GM21825 (cell line): ENCODE measurements around the gene CADM2.
"Not testable (repeated sequence)": the region's sequence is repeated elsewhere in the genome, so short reads cannot be mapped to it uniquely, and the experiment has no call there.

Experiments used
- ATAC-seq: cut with Tn5 transposase; IDR thresholded peaks from one replicate; pipeline ENCODE4 v1.9.1; 2021; ENCODE audit warnings: mild to moderate bottlenecking, moderate library complexity; ENCODE audit not compliant: unreplicated experiment

Gene CADM2

DNA sequence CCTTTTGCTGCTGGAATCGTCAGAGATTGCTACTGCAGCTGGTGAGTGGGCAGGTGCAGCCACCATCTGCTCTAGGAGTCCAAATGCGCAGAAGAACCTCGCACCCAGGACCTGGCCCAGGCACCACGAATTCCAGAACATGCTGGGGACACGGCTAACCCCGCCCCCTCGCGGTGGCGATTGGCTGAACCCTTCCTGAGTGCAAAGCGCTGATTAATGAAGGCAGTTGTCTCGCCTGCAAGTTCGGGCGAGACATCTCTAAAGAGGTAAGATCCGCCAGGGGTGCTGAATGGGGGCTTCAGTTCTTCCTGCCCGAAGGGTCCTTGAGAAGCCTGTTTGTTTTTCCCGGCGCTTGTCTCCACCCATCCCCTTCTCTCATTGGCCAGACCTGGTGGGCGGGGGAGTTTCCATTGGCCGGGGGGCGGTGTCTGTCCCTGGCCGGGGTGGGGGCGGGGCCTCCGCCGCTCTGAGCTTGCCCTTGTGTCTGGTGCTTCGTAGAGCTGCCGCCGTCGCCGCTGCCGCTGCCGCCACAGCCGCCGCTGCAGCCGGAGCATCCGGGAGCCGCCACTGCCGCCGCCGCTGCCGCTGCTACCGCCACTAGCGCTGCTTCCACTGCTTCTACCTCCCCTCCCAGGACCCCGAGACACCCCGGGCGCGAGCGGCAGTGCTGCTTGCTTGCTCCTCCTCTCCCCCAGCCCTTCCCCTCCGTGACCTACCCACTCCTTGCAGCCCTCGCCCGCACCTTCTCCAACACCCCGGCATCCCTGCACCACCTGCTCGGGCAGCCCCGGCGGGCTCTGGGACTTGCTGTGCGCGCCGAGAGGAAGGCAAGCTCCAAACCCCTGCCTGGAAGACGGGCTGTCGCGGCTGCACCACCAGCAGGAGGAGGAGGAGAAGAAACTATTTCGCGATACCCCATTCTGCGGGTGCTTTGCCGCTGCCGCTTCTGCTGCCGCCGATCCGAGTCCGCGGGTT lies at the start of gene CADM2:
CADM2 (plus strand) TSS at position 495 of the 975 bp plus-strand sequence.
- peak; percentile 97 for ATAC-seq

DNA sequence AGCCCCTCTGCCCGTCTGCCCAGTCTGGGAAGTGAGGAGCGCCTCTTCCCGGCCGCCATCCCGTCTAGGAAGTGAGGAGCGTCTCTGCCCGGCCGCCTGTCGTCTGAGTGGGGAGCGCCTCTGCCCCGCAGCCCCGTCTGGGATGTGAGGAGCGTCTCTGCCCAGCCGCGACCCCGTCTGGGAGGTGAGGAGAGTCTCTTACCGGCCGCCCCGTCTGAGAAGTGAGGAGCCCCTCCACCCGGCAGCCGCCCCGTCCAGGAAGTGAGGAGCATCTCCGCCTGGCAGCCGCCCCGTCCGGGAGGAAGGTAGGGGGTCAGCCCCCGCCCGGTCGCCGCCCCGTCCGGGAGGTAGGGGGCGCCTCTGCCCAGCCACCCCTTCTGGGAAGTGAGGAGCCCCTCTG lies 40.2 kb upstream of the CADM2 start:
- ATAC-seq: not testable (repeated sequence)

DNA sequence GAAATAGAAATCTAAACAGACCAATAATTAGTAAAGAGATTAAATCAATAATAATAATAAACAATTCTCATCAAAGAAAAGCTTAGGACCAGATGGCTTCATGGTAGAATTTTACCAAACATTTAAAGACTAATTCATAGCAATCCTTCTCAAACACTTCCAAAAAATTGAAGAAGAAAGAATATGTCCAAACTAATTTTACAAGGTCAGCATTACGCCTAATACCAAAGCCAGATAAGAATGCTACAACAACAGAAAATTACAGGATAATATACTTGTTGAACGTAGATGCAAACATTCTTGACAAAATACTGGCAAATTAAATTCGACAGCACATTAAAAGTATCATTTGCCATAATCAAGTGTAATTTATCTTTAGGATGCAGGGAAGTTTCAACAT lies 36.1 kb upstream of the CADM2 start:
- no peak for ATAC-seq

DNA sequence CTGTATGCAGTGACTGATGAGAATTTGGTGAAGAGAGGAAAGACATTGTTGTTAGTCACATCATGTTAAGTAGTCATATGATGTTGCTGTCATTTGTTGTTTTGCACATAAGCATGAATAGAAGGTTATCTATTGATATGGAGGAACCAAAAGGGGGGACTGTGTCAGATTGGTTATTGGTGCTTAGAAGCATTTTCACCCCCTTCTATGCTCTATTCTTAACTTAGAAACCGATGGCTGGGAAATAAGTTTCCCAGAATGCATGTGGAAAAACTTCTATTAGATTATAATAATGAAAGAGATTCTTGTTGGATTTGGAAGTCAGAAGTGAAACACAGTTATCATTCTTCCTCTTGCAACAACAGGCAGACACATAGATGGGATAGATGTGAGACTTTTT lies 33.2 kb upstream of the CADM2 start:
- no peak for ATAC-seq

DNA sequence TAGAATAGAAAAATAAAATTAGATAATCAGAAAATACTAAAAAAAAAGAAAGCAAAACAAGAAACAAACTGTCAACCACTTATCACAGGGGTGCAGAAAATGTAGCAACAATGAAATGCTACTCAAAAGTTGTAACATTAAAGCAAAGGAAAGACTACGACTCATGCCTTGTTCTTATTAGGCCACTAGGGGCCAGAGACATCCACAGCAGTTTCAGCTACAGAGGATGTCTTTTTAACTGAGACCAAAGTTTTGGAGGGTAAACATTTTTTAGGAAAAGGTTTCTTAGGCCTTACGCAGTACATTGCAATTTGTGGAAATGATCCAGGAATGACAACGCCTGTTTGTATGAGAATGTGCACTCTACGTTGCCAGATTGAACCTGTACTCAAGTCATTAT lies 15.4 kb upstream of the CADM2 start:
- no peak for ATAC-seq

DNA sequence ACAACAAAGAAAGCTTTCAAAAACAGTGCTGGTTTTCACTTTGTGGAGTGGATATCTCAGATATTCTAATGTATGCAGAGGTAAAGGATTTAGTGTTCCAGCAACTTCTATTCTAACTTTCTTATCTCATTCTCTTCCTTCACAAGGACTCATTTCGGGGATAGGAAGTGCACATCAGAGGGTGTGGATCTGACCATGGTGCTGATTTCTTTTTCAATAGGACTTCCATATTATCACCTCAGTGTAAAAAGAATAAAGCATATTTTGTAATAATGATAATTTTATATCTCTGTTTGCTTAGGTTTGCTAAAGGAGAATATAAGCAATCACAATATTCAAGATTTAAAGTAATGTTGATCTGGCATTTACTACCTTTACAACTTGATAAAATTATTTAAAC lies 12.5 kb upstream of the CADM2 start:
- no peak for ATAC-seq

DNA sequence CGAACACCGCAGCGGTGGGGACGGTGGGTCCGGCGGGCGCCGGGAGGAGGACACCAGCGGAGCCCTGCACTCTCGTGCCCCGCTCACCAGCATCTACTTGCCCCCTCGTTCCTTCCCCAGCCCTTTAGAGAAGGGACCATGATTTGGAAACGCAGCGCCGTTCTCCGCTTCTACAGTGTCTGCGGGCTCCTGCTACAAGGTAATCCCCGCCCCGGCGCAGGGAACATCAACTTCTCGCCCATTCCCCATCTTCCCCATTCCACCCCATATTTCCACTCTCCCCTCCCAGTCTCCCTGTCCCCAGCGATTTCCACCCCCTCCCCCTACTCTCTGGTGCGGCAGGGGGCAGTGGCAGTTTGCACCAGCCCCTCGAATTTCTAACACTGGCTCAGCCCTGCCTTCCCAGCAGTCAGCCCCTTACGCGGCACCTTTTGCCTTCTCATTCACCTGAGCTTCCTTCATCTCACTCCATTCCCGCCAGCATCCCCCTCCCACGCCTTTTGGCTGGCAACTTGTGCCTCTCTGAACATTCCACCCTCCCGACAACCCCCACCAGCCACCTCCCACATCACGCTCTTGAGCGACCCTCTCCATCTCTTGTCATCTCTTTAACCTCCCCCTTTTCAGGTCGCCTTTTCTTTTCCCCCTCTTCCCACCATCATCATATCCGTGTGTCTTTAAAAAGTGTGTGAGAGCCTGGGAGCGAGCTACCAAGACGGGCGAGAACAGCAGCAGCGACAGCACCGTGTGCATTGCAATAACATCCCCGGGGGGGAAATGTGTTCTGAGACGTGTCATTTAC lies 882 bp downstream of the CADM2 start:
- no peak for ATAC-seq

DNA sequence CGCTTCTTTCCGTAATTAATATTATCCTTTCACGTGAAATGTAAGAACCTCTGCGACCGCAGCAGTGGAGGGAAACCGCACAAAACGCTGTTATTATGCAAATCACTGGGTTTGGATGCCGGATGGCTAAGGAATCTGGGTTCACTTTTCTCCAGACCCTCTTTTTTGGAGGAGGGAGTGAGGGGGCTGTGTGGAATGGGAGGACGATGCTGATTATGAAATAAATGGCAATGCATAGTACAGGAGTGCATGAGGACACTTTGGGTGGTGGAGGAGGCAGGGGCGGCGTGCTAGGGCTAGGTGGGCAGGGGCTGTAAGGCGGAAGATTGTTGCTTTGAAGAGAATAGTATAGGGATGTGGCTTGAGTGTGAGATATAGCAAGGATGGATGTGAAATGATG lies 1.8 kb downstream of the CADM2 start:
- ATAC-seq: no peak

DNA sequence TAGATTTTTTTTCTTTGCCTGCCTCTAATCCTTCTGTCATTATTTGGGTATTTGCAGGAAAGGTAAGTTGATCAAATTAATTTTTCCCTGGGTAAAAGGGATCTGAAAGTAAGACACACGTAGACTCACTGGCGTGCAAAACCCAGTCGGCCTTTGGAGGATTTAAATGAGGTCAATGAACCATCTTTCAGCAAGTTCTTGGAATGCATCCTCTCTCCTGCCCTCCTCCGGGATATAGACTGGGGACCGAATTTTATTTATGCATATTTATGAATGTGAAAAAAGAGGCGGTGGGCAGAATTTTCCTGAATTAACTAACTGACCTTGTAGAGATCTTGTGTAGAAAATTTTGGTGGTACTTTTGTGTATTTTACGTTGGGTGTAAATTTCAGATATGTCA lies 2.2 kb downstream of the CADM2 start:
- no peak for ATAC-seq

DNA sequence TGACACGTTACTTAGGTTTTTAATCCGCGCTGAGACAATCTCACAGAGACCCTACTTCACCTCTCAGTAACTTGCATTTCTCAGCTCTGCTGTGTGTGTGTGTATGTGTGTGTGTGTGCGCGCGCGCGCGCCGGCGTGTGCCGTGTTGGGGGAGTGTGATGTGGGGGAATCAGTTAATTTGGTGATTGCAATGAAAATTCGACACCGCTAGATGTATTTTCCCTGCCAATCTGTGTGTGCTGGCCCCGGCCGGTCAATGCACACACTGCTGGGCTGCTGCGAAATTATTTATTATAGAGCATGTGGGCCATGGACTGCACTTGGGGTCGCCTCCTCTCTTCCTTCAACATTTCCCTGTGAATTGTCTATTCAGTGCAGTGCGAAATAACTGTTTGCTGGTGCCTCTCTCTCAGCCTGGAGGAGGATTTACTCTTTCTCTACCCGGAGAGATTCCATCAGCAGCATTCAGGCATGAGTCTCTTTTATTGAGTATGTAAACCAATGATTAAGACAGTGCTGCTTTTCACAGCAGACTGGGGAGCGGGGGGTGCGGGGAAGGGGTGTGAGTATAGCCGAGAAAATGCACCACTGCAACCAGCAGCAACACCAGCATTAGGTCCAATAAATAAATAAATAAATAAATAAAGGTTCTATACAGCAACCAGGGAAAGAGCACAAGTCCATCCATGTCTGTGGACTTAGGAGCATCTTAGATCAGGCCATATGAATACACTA lies 2.9 kb downstream of the CADM2 start:
- no peak for ATAC-seq

DNA sequence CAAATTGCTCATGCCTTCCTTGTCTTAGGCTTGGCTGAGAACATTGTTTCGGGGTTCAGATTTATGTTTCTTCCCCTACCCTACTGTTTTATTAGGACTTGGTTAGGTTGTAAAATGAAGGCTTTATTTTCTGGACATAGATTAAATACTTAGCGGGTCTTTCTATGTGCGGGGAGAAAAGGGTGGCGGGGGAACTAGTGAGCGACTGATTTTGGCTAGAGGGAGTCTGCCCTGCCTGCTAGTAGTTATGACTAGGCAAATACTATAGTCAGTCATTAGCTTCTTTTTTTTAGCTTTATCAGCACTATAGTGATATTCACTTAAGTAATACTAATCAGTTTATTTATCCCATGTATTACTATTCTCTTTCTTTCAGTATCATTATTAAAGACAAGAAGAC lies 3.6 kb downstream of the CADM2 start:
- no peak for ATAC-seq

DNA sequence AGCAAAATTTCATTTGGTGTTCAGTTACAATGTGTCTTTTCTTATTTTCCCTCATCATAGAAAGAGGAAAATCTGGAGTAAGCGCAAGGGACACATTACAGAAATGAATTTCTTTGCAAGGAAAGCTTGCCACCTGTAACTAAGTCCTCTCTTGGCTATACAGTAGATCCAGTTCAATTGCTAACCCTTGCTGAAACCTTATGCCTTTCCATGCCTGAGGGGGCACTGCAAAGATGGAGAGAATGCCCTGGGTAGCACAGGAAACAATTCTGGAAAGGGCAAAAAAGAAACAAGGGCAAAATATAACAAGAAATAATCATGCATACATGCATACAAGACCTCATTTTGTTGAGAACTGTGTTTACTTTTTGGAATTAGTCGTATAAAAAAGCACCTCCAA lies 4.3 kb downstream of the CADM2 start:
- no peak for ATAC-seq

DNA sequence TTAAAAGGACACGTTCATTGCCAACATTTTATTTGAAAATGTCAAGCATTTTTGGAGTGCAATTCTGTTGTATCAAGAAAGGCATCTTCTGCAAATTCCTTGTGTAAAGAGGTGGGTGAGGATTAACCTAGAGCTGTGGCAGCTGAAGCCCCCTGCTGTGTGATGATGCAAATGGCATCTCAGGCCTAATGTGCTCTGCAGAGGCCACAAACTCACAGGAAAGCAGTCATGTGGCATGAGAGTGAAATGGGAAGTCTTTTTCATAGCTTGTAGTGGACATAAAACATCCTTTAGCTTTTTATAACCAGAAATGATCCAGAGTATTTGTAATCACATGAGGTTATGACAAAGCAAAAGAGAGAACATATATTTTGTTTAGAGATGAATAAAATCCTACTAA lies 6.4 kb downstream of the CADM2 start:
- no peak for ATAC-seq

DNA sequence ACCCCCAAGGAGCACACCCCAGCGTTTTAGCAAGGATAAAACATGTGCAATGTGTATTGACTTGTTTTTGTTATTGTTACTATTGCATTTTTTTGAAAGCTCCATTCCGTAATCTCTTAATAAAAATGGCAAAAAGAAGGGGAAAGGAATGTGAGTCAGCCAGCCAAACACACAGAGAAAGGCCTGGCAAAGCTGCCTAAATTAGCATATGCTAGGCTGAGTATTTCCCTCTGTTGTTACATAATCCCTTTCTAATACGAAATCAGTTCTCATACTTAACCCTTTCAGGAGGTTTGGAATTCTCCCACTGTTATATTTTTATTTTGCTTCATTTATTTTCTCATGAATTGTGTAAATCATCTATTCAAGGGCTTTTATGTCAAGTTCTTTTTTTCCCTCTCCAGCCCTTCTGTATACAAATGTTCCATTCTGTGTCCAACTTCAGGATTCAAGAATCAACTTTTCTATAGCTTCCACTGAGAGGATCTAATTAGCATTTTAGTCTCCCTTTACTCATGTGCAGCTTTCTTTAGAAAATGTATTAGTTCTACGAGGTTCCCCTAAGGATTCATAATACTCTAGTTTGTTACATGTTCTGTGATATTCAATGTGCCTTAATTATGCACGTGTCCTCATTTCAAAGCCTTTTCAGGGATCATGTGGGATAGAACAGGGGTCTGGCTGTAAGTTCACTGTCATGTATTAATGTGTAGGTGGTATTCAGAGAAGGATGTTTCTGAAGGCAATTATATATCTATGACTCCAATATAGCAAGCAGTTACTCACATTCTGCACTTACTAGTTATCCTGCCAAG lies 9.2 kb downstream of the CADM2 start:
- ATAC-seq: no peak

DNA sequence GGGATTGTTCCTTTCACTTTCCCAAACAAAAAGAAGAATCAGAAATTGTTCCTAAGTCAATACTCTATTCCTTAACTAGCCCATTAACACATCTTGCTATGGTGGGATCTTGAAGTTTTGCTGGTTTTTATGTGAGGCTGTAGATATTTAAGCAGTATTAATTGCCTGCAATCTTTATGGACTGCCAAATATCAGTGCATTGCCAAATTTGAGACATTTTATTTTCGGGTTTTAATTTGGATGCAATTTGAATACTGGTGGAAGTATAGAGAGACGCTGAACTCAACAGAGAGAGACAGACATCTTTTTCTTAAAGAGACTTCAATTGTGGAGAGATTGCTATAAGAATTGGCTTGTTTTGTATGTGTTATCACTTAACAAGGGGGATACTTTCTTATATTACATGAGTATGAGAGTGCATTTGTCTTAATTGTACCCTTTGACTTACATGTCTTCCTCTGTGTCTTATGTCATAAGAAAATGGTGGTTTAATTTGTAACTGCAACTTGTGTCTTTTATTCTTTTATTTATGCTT lies 10.0 kb downstream of the CADM2 start:
- ATAC-seq: no peak

DNA sequence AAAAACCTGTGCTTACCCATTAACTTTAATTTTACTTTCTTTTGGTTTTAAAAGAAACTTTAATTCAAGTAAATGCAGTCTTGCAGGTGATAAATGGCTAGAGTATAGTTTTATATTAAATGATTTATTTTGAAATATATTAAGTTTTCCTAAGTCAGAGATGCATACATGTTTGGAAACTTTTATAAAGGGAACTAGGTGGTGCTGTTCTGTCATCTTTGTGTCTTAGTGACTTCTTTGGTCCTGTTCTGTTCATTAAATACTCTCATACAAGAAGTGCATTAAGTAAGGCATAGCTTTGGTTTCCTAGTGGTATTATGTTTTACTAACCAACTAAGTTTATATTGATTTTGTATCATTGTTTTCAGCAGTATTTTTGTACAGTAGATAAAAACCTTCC lies 15.6 kb downstream of the CADM2 start:
- ATAC-seq: no peak

DNA sequence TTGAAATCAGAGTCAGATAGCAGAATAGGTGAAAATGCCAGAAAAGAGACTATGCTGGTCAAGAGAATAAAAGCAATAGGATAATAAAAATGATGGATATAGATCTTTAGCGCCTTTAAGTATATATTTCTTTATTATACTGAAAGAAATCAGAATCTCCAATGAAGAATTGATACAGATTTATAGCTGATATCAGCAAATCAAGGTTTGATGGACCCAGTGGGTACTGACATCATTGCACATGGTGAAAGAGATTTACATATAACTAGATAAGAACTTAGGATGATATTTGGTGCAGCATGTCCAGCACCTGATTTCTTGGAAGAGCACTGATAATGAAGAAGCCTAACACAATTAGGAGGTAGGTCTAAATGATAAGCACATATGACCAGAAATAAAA lies 18.2 kb downstream of the CADM2 start:
- ATAC-seq: no peak

DNA sequence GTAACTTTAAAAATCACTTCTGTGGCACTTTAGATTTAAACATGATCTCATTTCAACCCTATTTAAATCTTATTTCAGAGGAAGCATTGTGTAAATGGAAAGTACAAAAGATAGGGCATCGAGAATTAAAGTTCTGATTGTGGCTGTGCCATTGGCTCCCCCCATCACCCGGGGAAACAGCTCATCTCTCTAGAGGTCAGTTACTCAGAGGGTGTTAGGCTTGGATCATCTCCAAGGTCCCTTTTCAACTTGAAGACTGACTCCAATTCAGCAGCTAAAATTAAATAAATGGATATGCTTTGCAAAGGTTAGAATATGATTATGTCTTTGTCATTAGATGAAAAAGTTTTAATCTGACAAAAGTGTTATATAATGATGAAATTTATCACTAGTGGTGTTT lies 20.1 kb downstream of the CADM2 start:
- no peak for ATAC-seq

DNA sequence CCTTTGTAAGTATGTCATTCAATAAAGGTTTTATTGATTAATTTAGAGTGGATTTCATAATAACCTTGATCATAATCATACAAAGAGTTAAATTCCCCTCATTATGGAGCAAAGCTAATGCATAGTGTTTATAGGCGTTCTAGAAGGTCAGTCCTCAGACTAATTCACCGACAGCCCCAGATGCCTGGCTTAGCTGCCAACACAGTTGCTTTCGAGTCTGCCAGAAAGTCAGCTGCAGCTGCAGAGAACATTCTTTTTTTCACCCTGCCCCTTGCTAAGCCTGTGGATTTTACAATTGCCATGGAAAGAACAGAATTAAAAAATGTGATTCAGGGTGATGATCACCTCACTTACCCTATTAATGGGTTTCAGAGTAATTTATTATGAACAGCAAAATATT lies 21.2 kb downstream of the CADM2 start:
- ATAC-seq: no peak

DNA sequence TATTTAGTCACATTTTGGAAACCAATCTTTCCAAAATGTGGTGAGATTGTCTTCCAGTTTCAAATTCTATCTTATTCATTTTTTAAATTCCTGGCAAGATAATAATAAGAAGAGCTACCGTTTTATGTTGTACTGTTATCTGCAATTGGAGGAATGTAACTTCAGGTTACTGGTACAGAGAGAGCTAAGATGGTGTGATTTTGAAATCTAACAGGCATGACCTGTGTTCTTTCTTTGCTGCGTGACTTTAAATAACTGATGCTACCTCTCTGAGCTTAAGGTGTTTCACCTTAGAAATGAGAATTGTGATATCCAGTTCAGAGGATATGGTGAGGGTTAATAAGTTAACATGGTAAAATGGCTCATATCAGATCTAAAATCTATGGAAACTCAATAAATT lies 21.7 kb downstream of the CADM2 start:
- ATAC-seq: no peak
